ENCODE measurements around the gene ZC3HAV1L. TPM values are rescaled to one million over a fixed set of nuclear protein-coding genes. Genes with fewer than 3 reads are reported as not detected.

ZC3HAV1L gene
- total RNA-seq, 1 experiment from 2014 or later: 34.2 TPM

DNA sequence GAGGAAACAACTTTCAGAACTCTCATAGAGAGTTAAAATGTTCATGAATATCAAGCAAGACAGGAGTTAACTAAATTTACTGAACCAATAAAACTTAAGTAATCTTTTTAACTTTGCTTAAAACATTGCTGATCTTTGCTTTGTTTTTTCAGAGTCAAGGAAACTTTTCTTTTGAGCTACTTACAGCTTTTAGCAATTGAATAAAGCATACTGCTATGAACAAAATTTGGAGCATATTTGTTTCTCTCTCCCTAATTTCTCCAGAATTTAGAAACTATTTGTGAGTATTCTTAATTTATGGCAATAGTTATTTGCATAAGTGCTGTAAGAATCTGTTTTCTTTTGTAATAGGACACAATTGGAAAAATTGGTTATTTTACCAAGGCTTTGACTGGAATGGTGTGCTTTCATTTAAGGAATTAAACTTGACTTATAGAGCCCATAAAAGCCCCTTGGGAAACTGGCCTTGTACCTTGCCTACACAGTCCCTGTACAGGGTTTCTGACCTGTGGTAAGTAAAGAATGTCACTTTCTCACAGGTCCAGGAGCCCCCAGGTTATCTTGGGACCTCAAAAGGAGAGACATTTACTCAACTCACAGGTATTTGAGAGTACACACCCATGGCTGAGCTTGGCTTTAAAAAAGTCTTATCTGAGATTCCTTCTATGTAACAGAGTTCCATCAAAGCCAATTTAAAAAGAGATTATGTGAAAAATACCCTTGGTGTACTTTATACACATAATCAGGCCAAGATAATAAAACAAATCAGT, 31.3 kb downstream of the ZC3HAV1L start:
- DNase-seq: no peak
- ChIA-PET POLR2A (ENCODE audit: unreplicated experiment) (interaction anchor here (0.7 kb wide), 1 partner anchor 25 kb away, joined by 8 read pairs; no protein-coding TSS in a partner anchor), CTCF (no interaction called here)
- BruUV-seq (replicated peaks): no TSS peak
- intact Hi-C loops (cut with micrococcal nuclease; ENCODE audit: unreplicated experiment): no loop called here
- no peak for TF ChIP-seq EZH2 (IDR thresholded peaks at IDR 0.05; ENCODE audit: low read depth)
- TF ChIP-seq CTCF (conservative IDR thresholded peaks at IDR 0.05): no peak
- Histone ChIP-seq H3K4me3 (no peak overlapping the region), H3K27me3 (ENCODE audit: insufficient read depth, low read depth) (no peaks in the 10 kb centered on the region), H3K79me2 (ENCODE audit: low read depth) (no peaks in the 10 kb centered on the region), H3K36me3 (ENCODE audit: low read depth) (no peaks in the 10 kb centered on the region), H3K4me2 (no peak overlapping the region), H3K9me2 (ENCODE audit: insufficient read depth) (no peaks in the 10 kb centered on the region), H4K20me1 (ENCODE audit: insufficient read depth) (no peaks in the 10 kb centered on the region), H3K9me3 (ENCODE audit: insufficient read depth, low read depth) (peaks cover 4% of the 10 kb centered on the region), H3K27ac (no peak overlapping the region), H3F3A (ENCODE audit: insufficient read depth, low read depth) (no peaks in the 10 kb centered on the region), H2AFZ (no peak overlapping the region), H3K4me1 (replicated peaks; ENCODE audit: insufficient read depth) (no peaks in the 10 kb centered on the region)

- H3K36me3 ChIP-seq (ENCODE audit: low read depth): no peaks in the 10 kb centered on the region
- BruUV-seq (replicated peaks): no TSS peak
- no peaks in the 10 kb centered on the region for H3K4me1 ChIP-seq (replicated peaks; ENCODE audit: insufficient read depth)
- no peak overlapping the region for H2AFZ ChIP-seq
- DNase-seq: no peak
- H3K27me3 ChIP-seq (ENCODE audit: insufficient read depth, low read depth): no peaks in the 10 kb centered on the region
- no peaks in the 10 kb centered on the region for H4K20me1 ChIP-seq (ENCODE audit: insufficient read depth)
- no peak for TF ChIP-seq CTCF (conservative IDR thresholded peaks at IDR 0.05)
- TF ChIP-seq EZH2 (IDR thresholded peaks at IDR 0.05; ENCODE audit: low read depth): no peak
- H3K27ac ChIP-seq: no peak overlapping the region
- H3K79me2 ChIP-seq (ENCODE audit: low read depth): no peaks in the 10 kb centered on the region
- H3K4me2 ChIP-seq: no peak overlapping the region
- H3K9me3 ChIP-seq (ENCODE audit: insufficient read depth, low read depth): peaks cover 4% of the 10 kb centered on the region
- H3K4me3 ChIP-seq: no peak overlapping the region
- POLR2A ChIA-PET (ENCODE audit: unreplicated experiment): no interaction called here
- CTCF ChIA-PET: no interaction called here
- H3F3A ChIP-seq (ENCODE audit: insufficient read depth, low read depth): no peaks in the 10 kb centered on the region
- H3K9me2 ChIP-seq (ENCODE audit: insufficient read depth): no peaks in the 10 kb centered on the region
- intact Hi-C loops (cut with micrococcal nuclease; ENCODE audit: unreplicated experiment): no loop called here
These were observed 36.4 kb downstream of the ZC3HAV1L start for GRCh38 chr7:138999414-138999813.

DNA sequence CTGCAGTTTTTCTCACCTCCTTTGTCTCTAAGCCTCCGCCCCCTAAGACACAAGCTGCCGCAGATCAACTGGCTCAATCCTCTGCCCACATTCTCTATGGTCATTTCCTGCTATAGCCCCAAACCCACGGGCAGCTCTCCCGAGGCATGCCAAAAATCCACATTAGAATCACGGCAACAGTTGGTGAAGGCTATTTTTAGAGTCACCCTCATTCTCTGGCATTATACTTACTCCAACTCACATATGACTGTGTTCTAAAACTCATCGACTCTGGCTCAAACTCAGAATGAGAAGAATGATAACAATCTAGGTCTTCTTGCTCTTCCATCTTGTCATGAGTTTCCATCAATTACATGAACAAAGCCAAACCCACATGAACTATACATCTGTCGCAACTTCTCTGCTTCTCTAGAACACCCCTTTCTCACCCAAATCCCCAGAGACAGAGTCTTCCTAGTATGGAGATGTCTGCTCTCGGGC, 43.8 kb downstream of the ZC3HAV1L start:
- Histone ChIP-seq H3F3A (ENCODE audit: insufficient read depth, low read depth) (no peaks in the 10 kb centered on the region), H3K27ac (no peak overlapping the region), H3K36me3 (ENCODE audit: low read depth) (no peaks in the 10 kb centered on the region), H2AFZ (no peak overlapping the region), H3K4me3 (no peak overlapping the region), H3K9me2 (ENCODE audit: insufficient read depth) (no peaks in the 10 kb centered on the region), H3K79me2 (ENCODE audit: low read depth) (no peaks in the 10 kb centered on the region), H4K20me1 (ENCODE audit: insufficient read depth) (no peaks in the 10 kb centered on the region), H3K27me3 (ENCODE audit: insufficient read depth, low read depth) (no peaks in the 10 kb centered on the region), H3K4me1 (replicated peaks; ENCODE audit: insufficient read depth) (no peaks in the 10 kb centered on the region), H3K9me3 (ENCODE audit: insufficient read depth, low read depth) (no peaks in the 10 kb centered on the region; the same call in 1 of the 2 replicates), H3K4me2 (no peak overlapping the region)
- DNase-seq: no peak
- CTCF ChIA-PET: no interaction called here
- BruUV-seq (replicated peaks): no TSS peak
- intact Hi-C loops (cut with micrococcal nuclease; ENCODE audit: unreplicated experiment): no loop called here
- TF ChIP-seq CTCF (conservative IDR thresholded peaks at IDR 0.05) (no peak), EZH2 (IDR thresholded peaks at IDR 0.05; ENCODE audit: low read depth) (no peak)
- POLR2A ChIA-PET (ENCODE audit: unreplicated experiment): no interaction called here
